H9 (cell line): ENCODE results near the gene SPDYE18. TPM values are rescaled to one million over a fixed set of nuclear protein-coding genes. Genes with fewer than 3 reads are reported as not detected.
"Not testable (repeated sequence)": the region's sequence is repeated elsewhere in the genome, so short reads cannot be mapped to it uniquely, and the experiment has no call there.

Experiments
- DNase-seq: peaks from one replicate; pipeline ENCODE4 v3.0.0-alpha.2; 2017
- H2AFZ ChIP-seq: one replicate; pipeline ENCODE4 v1.6.1; 2013; ENCODE audit warnings: mild to moderate bottlenecking, low read length, control low read depth, moderate library complexity
- H2AK5ac ChIP-seq: 2 replicates; pipeline ENCODE4 v1.6.1; 2013; ENCODE audit warnings: low read length, control low read depth, mixed read lengths; ENCODE audit not compliant: insufficient read length
- H2BK120ac ChIP-seq: one replicate; pipeline ENCODE4 v1.6.1; 2013; ENCODE audit warnings: low read depth, mild to moderate bottlenecking, low read length, control low read depth, inconsistent platforms; ENCODE audit not compliant: poor library complexity, severe bottlenecking
- H2BK12ac ChIP-seq: 2 replicates; pipeline ENCODE4 v1.6.1; 2013; ENCODE audit warnings: low read length, control low read depth, mixed read lengths, low read depth; ENCODE audit not compliant: insufficient read length
- H2BK15ac ChIP-seq: 2 replicates; pipeline ENCODE4 v1.6.1; 2013; ENCODE audit warnings: low read depth, low read length, control low read depth
- H2BK20ac ChIP-seq: one replicate; pipeline ENCODE4 v1.6.1; 2013; ENCODE audit warnings: low read depth, mild to moderate bottlenecking, low read length, control low read depth, inconsistent platforms; ENCODE audit not compliant: poor library complexity, severe bottlenecking
- H2BK5ac ChIP-seq: 2 replicates; pipeline ENCODE4 v1.6.1; 2013; ENCODE audit warnings: low read length, control low read depth, mixed read lengths; ENCODE audit not compliant: insufficient read length
- H3K14ac ChIP-seq: 2 replicates; pipeline ENCODE4 v1.6.1; 2013; ENCODE audit warnings: low read length, control low read depth; ENCODE audit not compliant: insufficient read depth
- H3K18ac ChIP-seq: 2 replicates; pipeline ENCODE4 v1.6.1; 2013; ENCODE audit warnings: low read depth, mild to moderate bottlenecking, mixed read lengths, low read length, control low read depth; ENCODE audit not compliant: insufficient read length
- H3K23ac ChIP-seq: 2 replicates; pipeline ENCODE4 v1.6.1; 2013; ENCODE audit warnings: low read length, control low read depth, mixed read lengths, low read depth; ENCODE audit not compliant: insufficient read length
- H3K23me2 ChIP-seq: 2 replicates; pipeline ENCODE4 v1.6.1; 2013; ENCODE audit warnings: low read depth, mild to moderate bottlenecking, mixed read lengths, low read length, control low read depth; ENCODE audit not compliant: insufficient read length, poor library complexity, severe bottlenecking
- H3K27ac ChIP-seq: 2 replicates; pipeline ENCODE4 v1.5.1; 2013; ENCODE audit warnings: low read length, control low read depth, mixed read lengths, low read depth; ENCODE audit not compliant: insufficient read length
- H3K27me3 ChIP-seq: 2 replicates; pipeline ENCODE4 v1.6.1; 2013; ENCODE audit warnings: low read length, control low read depth, inconsistent platforms; ENCODE audit not compliant: insufficient read depth
- H3K4ac ChIP-seq: 2 replicates; pipeline ENCODE4 v1.6.1; 2013; ENCODE audit warnings: low read depth, mild to moderate bottlenecking, control low read depth, inconsistent platforms, low read length, moderate library complexity
- H3K4me1 ChIP-seq: 2 replicates; pipeline ENCODE4 v1.6.1; 2013; ENCODE audit warnings: low read length, control low read depth, inconsistent platforms; ENCODE audit not compliant: insufficient read depth
- H3K4me2 ChIP-seq: 2 replicates; pipeline ENCODE4 v1.6.1; 2013; ENCODE audit warnings: low read length, control low read depth, mixed read lengths; ENCODE audit not compliant: insufficient read length, insufficient read depth
- H3K56ac ChIP-seq: 2 replicates; pipeline ENCODE4 v1.6.1; 2013; ENCODE audit warnings: low read depth, mild to moderate bottlenecking, mixed read lengths, low read length, control low read depth; ENCODE audit not compliant: insufficient read length
- H3K79me1 ChIP-seq: 2 replicates; pipeline ENCODE4 v1.6.1; 2013; ENCODE audit warnings: low read depth, mild to moderate bottlenecking, moderate library complexity, low read length, control low read depth, inconsistent platforms; ENCODE audit not compliant: insufficient read depth, poor library complexity, severe bottlenecking
- H3K79me2 ChIP-seq: 2 replicates; pipeline ENCODE4 v1.6.1; 2013; ENCODE audit warnings: low read length, control low read depth, inconsistent platforms; ENCODE audit not compliant: insufficient read depth
- H3K9ac ChIP-seq: 2 replicates; pipeline ENCODE4 v1.6.1; 2013; ENCODE audit warnings: low read length, control low read depth, mixed read lengths; ENCODE audit not compliant: insufficient read length; ENCODE audit errors: extremely low read depth
- H3K9me3 ChIP-seq: one replicate; pipeline ENCODE4 v1.6.1; 2013; ENCODE audit warnings: low read depth, low read length, inconsistent platforms; ENCODE audit not compliant: control insufficient read depth
- H3T11ph ChIP-seq: one replicate; pipeline ENCODE4 v1.6.1; 2013; ENCODE audit warnings: mild to moderate bottlenecking, low read length, control low read depth, inconsistent platforms
- H4K20me1 ChIP-seq: one replicate; pipeline ENCODE4 v1.6.1; 2013; ENCODE audit not compliant: control insufficient read depth, insufficient read length, insufficient read depth
- H4K5ac ChIP-seq: 2 replicates; pipeline ENCODE4 v1.6.1; 2013; ENCODE audit warnings: low read depth, mild to moderate bottlenecking, mixed read lengths, low read length, control low read depth; ENCODE audit not compliant: insufficient read length
- H4K8ac ChIP-seq: replicated peaks from 2 replicates; pipeline ENCODE4 v1.6.1; 2013; ENCODE audit warnings: low read length, control low read depth, mixed read lengths, low read depth; ENCODE audit not compliant: insufficient read length
- H4K91ac ChIP-seq: 2 replicates; pipeline ENCODE4 v1.6.1; 2013; ENCODE audit warnings: low read depth, mild to moderate bottlenecking, moderate library complexity, mixed read lengths, low read length, control low read depth; ENCODE audit not compliant: insufficient read length
- H3K27ac Mint-ChIP-seq, 3 experiments: 2 replicates in 2 of 3; 3 replicates in 1 of 3; pipeline ENCODE4 v1.8.0; 2020 to 2021; ENCODE audit warnings: mixed read lengths in 3 of 3, mild to moderate bottlenecking in 1 of 3, moderate library complexity in 1 of 3
- H3K27me3 Mint-ChIP-seq: 2 replicates; pipeline ENCODE4 v1.8.0; 2021; ENCODE audit warnings: low read depth, mild to moderate bottlenecking, moderate library complexity, mixed read lengths
- H3K36me3 Mint-ChIP-seq, 3 experiments: 2 replicates in 2 of 3; 3 replicates in 1 of 3; pipeline ENCODE4 v1.8.0; 2020 to 2021; ENCODE audit warnings: low read depth in 3 of 3, mixed read lengths in 3 of 3; ENCODE audit not compliant: insufficient read depth in 1 of 3
- H3K4me1 Mint-ChIP-seq, 2 experiments: 2 replicates each; pipeline ENCODE4 v1.8.0; 2020; ENCODE audit warnings: mixed read lengths in 2 of 2
- H3K4me3 Mint-ChIP-seq, 2 experiments: 2 replicates in 1 of 2; 3 replicates in 1 of 2; pipeline ENCODE4 v1.8.0; 2020 to 2021; ENCODE audit warnings: mild to moderate bottlenecking in 2 of 2, mixed read lengths in 2 of 2, moderate library complexity in 1 of 2
- H3K9me3 Mint-ChIP-seq, 2 experiments: 2 replicates in 1 of 2; 3 replicates in 1 of 2; pipeline ENCODE4 v1.8.0; 2020; ENCODE audit warnings: mild to moderate bottlenecking in 2 of 2, mixed read lengths in 2 of 2, moderate library complexity in 1 of 2
- WGBS: extraction: QIAGEN DNeasy Blood & Tissue Kit; methylation state at CpG from one replicate; pipeline ENCODE4 v1.1.7; 2013; ENCODE audit warnings: missing lambda C conversion rate, low lambda C conversion rate, mixed read lengths; ENCODE audit not compliant: insufficient read length; ENCODE audit errors: extremely low coverage; 5-methylcytosine and 5-hydroxymethylcytosine counted together
- total RNA-seq: library from RNA; stranded (reverse); gene quantifications from 2 replicates; pipeline ENCODE4 v1.2.1, GENCODE V29; 2021

SPDYE18 gene
- total RNA-seq, 1 experiment from 2014 or later = not detected

GRCh38 chr7:77101187-77101586 is 38.8 kb upstream of the SPDYE18 start:
- not testable (repeated sequence) for H3K79me1 ChIP-seq, H2BK12ac ChIP-seq, H3K23me2 ChIP-seq, H3K36me3 Mint-ChIP-seq, H3K9ac ChIP-seq, H3K79me2 ChIP-seq, H2AFZ ChIP-seq, H3K27ac ChIP-seq, H4K5ac ChIP-seq, H3K4me3 Mint-ChIP-seq, H3K9me3 Mint-ChIP-seq, H3K56ac ChIP-seq, H3K4me1 Mint-ChIP-seq, H3K18ac ChIP-seq, H2AK5ac ChIP-seq, H2BK5ac ChIP-seq, H3K9me3 ChIP-seq, H3T11ph ChIP-seq, H3K4me2 ChIP-seq, H4K91ac ChIP-seq, H2BK20ac ChIP-seq, H3K23ac ChIP-seq, H3K27me3 Mint-ChIP-seq, DNase-seq, H2BK120ac ChIP-seq, H4K20me1 ChIP-seq, H3K4me1 ChIP-seq, H3K27ac Mint-ChIP-seq, H3K27me3 ChIP-seq, H2BK15ac ChIP-seq, H3K14ac ChIP-seq, H4K8ac ChIP-seq, H3K4ac ChIP-seq
- WGBS = no CpG with 5 or more reads among the region's 1 CpG

GRCh38 chr7:77100501-77100900 is 38.1 kb upstream of the SPDYE18 start:
- not testable (repeated sequence) for H2BK5ac ChIP-seq, H2AFZ ChIP-seq, H4K20me1 ChIP-seq, H3K27me3 Mint-ChIP-seq, H3K4ac ChIP-seq, H3T11ph ChIP-seq, H3K79me1 ChIP-seq, H3K9me3 ChIP-seq, H3K56ac ChIP-seq, H2BK20ac ChIP-seq, H2BK120ac ChIP-seq, H3K4me1 ChIP-seq, H3K27me3 ChIP-seq, H3K14ac ChIP-seq, DNase-seq, H3K36me3 Mint-ChIP-seq, H3K27ac ChIP-seq, H3K18ac ChIP-seq, H2AK5ac ChIP-seq, H2BK12ac ChIP-seq, H3K9me3 Mint-ChIP-seq, H4K91ac ChIP-seq, H3K4me3 Mint-ChIP-seq, H4K8ac ChIP-seq, H2BK15ac ChIP-seq, H3K9ac ChIP-seq, H3K4me1 Mint-ChIP-seq, H4K5ac ChIP-seq, H3K4me2 ChIP-seq, H3K23me2 ChIP-seq, H3K27ac Mint-ChIP-seq, H3K23ac ChIP-seq, H3K79me2 ChIP-seq
- no CpG with 5 or more reads among the region's 3 CpGs for WGBS
